ENCODE measurements around the gene IPO13. TPM values are rescaled to one million over a fixed set of nuclear protein-coding genes. Genes with fewer than 3 reads are reported as not detected.

Gene IPO13
- total and polyA plus RNA-seq, 7 donors: 26.8 to 140 (median 93.0) TPM

- DNase-seq: no peak
- Histone ChIP-seq H3K9me3 (no peaks in the 10 kb centered on the region), H3K4me1 (no peaks in the 10 kb centered on the region), H3K4me3 (no peak overlapping the region), H3K27me3 (ENCODE audit: insufficient read depth in 3 of 3, low read length in 2 of 3) (no peaks in the 10 kb centered on the region), H3K36me3 (ENCODE audit: insufficient read depth in 1 of 2, low read depth in 1 of 2) (no peaks in the 10 kb centered on the region), H3K27ac (no peak overlapping the region)
- no peak for TF ChIP-seq CTCF (IDR thresholded peaks at IDR 0.05)
- intact Hi-C loops (cut with DNase I): no loop called here
- ATAC-seq: no peak
- WGBS, 3 donors: 70 to 82% (median 79%) methylated on average over 8 of the region's 8 CpGs
Observed at GRCh38 chr1:44014365-44015104, 67.8 kb downstream of the IPO13 start.

GRCh38 chr1:44015206-44015605, 68.5 kb downstream of the IPO13 start:
- H3K4me1 ChIP-seq: no peaks in the 10 kb centered on the region
- no peaks in the 10 kb centered on the region for H3K27me3 ChIP-seq (ENCODE audit: insufficient read depth in 3 of 3, low read length in 2 of 3)
- ATAC-seq: no peak
- no peak overlapping the region for H3K27ac ChIP-seq
- TF ChIP-seq CTCF (IDR thresholded peaks at IDR 0.05): no peak
- DNase-seq: no peak
- 63 to 73% (median 69%) methylated on average over 3 of the region's 3 CpGs for WGBS, 3 donors
- H3K36me3 ChIP-seq (ENCODE audit: insufficient read depth in 1 of 2, low read depth in 1 of 2): no peaks in the 10 kb centered on the region
- no peak overlapping the region for H3K4me3 ChIP-seq
- intact Hi-C loops (cut with DNase I): no loop called here
- no peaks in the 10 kb centered on the region for H3K9me3 ChIP-seq

GRCh38 chr1:44016041-44016889, 69.5 kb downstream of the IPO13 start:
- no peak for TF ChIP-seq CTCF (IDR thresholded peaks at IDR 0.05)
- Histone ChIP-seq H3K4me1 (no peaks in the 10 kb centered on the region), H3K27me3 (ENCODE audit: insufficient read depth in 3 of 3, low read length in 2 of 3) (no peaks in the 10 kb centered on the region), H3K4me3 (no peak overlapping the region), H3K36me3 (ENCODE audit: insufficient read depth in 1 of 2, low read depth in 1 of 2) (no peaks in the 10 kb centered on the region), H3K27ac (no peak overlapping the region), H3K9me3 (no peaks in the 10 kb centered on the region)
- 84 to 86% (median 84%) methylated on average over 20 of the region's 20 CpGs for WGBS, 3 donors
- ATAC-seq: no peak
- intact Hi-C loops (cut with DNase I): no loop called here
- DNase-seq: no peak

- no peak for DNase-seq
- Histone ChIP-seq H3K9me3 (no peaks in the 10 kb centered on the region), H3K27me3 (ENCODE audit: insufficient read depth in 3 of 3, low read length in 2 of 3) (no peaks in the 10 kb centered on the region), H3K4me3 (no peak overlapping the region), H3K36me3 (ENCODE audit: insufficient read depth in 1 of 2, low read depth in 1 of 2) (no peaks in the 10 kb centered on the region), H3K27ac (no peak overlapping the region), H3K4me1 (no peaks in the 10 kb centered on the region)
- 76 to 84% (median 82%) methylated on average over 19 to 20 of the region's 20 CpGs for WGBS, 3 donors
- intact Hi-C loops (cut with DNase I): no loop called here
- no peak for TF ChIP-seq CTCF (IDR thresholded peaks at IDR 0.05)
- ATAC-seq: no peak
Observed at GRCh38 chr1:44016890-44017400, 70.2 kb downstream of the IPO13 start.

Other genes starting within 250 kb of the IPO13 start
- gene ST3GAL3, start 239.4 kb upstream of the IPO13 start, total RNA-seq: 10 to 100 TPM; 34.7 to 53.2 (median 45.0) TPM
- gene ST3GAL3, start 239.4 kb upstream of the IPO13 start, polyA plus RNA-seq: 10 to 100 TPM; 22.2 to 49.0 (median 44.5) TPM
- under 1 TPM in 3 of 4 donors, not detected in 1; 0.42 to 0.79 (median 0.71) TPM for gene ARTN, start 13.1 kb upstream of the IPO13 start, total RNA-seq
- gene ARTN, start 13.1 kb upstream of the IPO13 start, polyA plus RNA-seq: under 1 TPM; 0.05 to 0.44 (median 0.06) TPM
- gene DPH2, start 23.1 kb downstream of the IPO13 start, total RNA-seq: 10 to 100 TPM; 37.8 to 62.9 (median 44.3) TPM
- gene DPH2, start 23.1 kb downstream of the IPO13 start, polyA plus RNA-seq: 100 to 1,000 TPM in 1 of 3 donors, 10 to 100 TPM in 2; 53.7 to 123 (median 87.6) TPM
- 100 to 1,000 TPM in 3 of 4 donors, 10 to 100 TPM in 1; 87.9 to 133 (median 106) TPM for gene ATP6V0B, start 28.0 kb downstream of the IPO13 start, total RNA-seq
- 100 to 1,000 TPM; 159 to 260 (median 236) TPM for gene ATP6V0B, start 28.0 kb downstream of the IPO13 start, polyA plus RNA-seq
- gene B4GALT2, start 32.3 kb downstream of the IPO13 start, total RNA-seq: 10 to 100 TPM; 33.5 to 54.9 (median 50.7) TPM
- gene B4GALT2, start 32.3 kb downstream of the IPO13 start, polyA plus RNA-seq: 10 to 100 TPM; 57.1 to 81.0 (median 60.2) TPM
- 1 to 10 TPM; 1.1 to 1.9 (median 1.6) TPM for gene CCDC24, start 44.6 kb downstream of the IPO13 start, total RNA-seq
- gene CCDC24, start 44.6 kb downstream of the IPO13 start, polyA plus RNA-seq: 1 to 10 TPM in 2 of 3 donors, under 1 TPM in 1; 0.83 to 3.9 (median 2.3) TPM
- 1 to 10 TPM in 1 of 4 donors, under 1 TPM in 3; 0.71 to 1.2 (median 0.75) TPM for gene SLC6A9, start 84.5 kb downstream of the IPO13 start, total RNA-seq
- under 1 TPM; 0.28 to 0.40 (median 0.40) TPM for gene SLC6A9, start 84.5 kb downstream of the IPO13 start, polyA plus RNA-seq
- gene KLF17, start 171.9 kb downstream of the IPO13 start, total RNA-seq: not detected
- not detected for gene KLF17, start 171.9 kb downstream of the IPO13 start, polyA plus RNA-seq
- gene KLF18, start 194.7 kb downstream of the IPO13 start, total RNA-seq: not detected
- not detected for gene KLF18, start 194.7 kb downstream of the IPO13 start, polyA plus RNA-seq

Measured in psoas muscle (tissue), 8 donors.